LNCAP (cell line): ENCODE results near the gene PEG3.

Experiments
- TF ChIP-seq, protein P1 (sequence below): fragments of 450-650 bp; IDR thresholded peaks from 2 replicates; pipeline ENCODE4 v1.5.1; 2017; ENCODE audit warnings: mild to moderate bottlenecking

The PEG3 gene

GRCh38 chr19:56848166-56848565, 7.6 kb upstream of the PEG3 start:
- TF ChIP-seq, protein P1, sequence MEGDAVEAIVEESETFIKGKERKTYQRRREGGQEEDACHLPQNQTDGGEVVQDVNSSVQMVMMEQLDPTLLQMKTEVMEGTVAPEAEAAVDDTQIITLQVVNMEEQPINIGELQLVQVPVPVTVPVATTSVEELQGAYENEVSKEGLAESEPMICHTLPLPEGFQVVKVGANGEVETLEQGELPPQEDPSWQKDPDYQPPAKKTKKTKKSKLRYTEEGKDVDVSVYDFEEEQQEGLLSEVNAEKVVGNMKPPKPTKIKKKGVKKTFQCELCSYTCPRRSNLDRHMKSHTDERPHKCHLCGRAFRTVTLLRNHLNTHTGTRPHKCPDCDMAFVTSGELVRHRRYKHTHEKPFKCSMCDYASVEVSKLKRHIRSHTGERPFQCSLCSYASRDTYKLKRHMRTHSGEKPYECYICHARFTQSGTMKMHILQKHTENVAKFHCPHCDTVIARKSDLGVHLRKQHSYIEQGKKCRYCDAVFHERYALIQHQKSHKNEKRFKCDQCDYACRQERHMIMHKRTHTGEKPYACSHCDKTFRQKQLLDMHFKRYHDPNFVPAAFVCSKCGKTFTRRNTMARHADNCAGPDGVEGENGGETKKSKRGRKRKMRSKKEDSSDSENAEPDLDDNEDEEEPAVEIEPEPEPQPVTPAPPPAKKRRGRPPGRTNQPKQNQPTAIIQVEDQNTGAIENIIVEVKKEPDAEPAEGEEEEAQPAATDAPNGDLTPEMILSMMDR: no peak

DNA sequence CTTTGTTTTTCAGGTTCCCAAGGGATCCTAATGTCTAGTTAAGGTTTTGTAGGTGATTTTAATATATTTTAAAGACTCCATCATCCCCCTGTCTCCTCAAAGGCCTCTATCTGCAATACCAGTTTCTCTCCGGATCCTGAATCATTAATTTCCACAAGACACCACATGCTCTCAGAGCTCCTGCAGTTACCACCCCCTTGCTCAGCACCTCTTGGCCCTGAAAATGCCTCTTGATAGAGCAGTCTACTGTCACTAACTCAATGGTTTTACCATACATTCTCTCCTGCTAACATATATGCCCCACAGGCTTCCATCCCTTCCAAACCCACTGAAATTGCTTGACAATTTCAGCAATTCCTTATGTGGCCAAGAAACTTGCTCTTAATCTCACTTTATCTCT, 1.9 kb upstream of the PEG3 start:
- TF ChIP-seq, protein P1: no peak

GRCh38 chr19:56841193-56841543, 642 bp upstream of the PEG3 start:
- TF ChIP-seq, protein P1: no peak

DNA sequence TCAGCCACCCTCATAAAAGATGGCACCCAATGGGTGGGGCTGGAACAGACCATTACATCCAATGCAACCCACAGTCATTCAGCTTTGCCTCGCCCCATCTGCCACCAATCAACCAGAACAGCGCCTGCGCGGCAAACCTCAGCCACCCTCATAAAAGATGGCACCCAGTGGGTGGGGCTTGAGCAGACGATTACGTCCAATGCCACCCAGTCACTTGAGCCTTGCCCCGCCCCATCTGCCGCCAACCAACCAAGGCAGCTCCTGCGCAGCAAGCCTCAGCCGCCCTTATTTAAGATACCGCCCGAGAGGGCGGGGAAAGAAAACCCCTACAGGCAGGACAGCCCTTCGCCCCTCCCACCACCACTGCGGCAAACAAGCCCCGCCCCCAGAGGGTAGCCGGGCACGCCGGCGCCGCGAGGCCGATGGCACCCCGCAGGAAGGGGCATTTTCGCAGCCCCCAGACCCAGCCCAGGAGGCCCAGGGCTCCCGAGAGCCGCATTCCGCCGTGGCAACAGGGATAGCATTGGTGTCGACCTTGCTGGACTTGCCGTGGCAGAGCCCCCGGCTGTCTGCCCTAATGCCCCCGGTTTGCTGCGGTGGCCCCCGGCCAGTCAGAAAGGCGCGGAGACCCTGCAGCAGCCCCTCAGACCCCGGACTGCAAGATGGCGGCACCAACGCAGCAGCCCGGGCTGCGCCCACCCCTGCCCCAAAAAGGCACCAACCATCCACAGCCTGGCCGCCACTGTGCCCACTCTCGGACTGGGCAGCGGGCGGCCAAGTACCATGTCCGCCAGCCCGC, 675 bp downstream of the PEG3 start:
- TF ChIP-seq, protein P1: no peak

DNA sequence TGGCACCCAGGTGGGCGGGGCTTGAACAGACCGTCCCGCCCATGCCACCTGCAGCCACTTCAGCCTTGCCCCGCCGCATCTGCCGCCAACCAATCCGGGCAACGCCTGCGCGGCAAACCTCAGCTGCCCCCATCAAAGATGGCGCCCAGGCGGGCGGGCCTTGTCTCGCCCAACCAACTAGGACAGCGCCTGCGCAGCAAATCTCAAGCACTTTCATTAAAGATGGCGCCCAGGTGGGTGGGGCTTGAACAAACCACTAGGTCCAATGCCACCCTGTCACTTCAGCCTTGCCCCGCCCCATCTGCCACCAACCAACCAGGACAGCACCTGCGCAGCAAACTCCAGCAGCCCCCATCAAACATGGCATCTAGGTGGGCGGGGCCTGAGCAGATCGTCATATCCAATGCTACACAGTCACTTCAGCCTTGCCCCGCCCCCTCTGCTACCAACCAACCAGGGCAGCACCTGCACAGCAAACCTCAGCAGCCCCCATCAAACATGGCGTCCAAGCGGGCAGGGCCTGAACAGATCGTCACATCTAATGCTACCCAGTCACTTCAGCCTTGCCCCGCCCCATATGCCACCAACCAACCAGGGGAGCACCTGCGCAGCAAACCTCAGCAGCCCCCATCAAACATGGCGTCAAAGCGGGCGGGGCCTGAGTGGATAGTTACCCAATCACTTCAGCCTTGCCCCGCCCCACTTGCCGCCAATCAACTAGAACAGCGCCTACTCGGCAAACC, 1.4 kb downstream of the PEG3 start:
- TF ChIP-seq, protein P1: no peak

- TF ChIP-seq, protein P1: peak; percentile 45
Observed at GRCh38 chr19:56838024-56838908, 2.3 kb downstream of the PEG3 start.

DNA sequence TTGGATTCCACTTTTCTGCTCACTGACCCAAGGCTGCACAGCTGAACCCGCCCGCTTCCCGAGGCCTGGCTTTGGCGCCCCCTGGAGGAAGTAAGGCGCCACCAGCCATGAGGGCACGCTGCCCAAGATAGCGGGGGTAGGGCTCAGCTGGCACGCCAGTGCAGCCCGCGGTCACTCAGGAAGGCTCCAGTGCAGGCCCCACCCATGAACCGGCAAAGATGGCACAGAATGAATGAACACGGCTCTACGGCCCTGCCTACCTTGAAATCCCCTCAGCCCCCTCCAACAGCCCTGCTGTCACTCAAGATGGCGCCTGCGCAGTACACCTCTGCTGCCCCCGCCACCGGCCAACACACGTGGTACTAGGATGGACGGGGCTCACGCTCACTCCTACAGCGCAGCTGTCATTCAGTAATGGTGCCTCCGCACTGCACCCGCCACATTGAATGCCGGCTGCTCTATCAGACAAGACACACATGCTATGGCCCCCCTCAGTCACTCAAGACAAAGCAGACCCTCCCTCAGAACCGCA, 3.0 kb downstream of the PEG3 start:
- TF ChIP-seq, protein P1: peak; percentile 59
